Panc1 (cell line): ENCODE results near the gene CRELD2. TPM values are rescaled to one million over a fixed set of nuclear protein-coding genes. Genes with fewer than 3 reads are reported as not detected.
A peak's percentile ranks its signal among the peaks of the same experiment; 100 is the strongest.

Source experiments
- ATAC-seq: fragments of 200-7000 bp; cut with Tn5 transposase; 2 replicates; pipeline ENCODE4 v1.9.1; 2020; ENCODE audit warnings: mild to moderate bottlenecking, moderate library complexity
- BruUV-seq: library from RNA; stranded (reverse); fragments of 400-500 nt; replicated peaks from 2 replicates; lab custom pipeline; 2021; lab: Mats Ljungman, UMichigan
- CTCF ChIA-PET: fragments of 300-600 bp; sonication (Branson Sonifier 250); formaldehyde crosslinking; loops from one replicate; lab custom pipeline; 2022; ENCODE audit warnings: antibody characterized with exemption; lab: Charles Lee
- POLR2A ChIA-PET: fragments of 300-600 bp; sonication (Branson Sonifier 250); formaldehyde crosslinking; loops from one replicate; lab custom pipeline; 2022; ENCODE audit warnings: antibody characterized with exemption; lab: Charles Lee
- DNase-seq: peaks from one replicate; pipeline ENCODE4 v3.0.0-alpha.2; 2010; ENCODE audit warnings: low read depth, low spot score
- H3K27ac ChIP-seq: 2 replicates; pipeline ENCODE4 v1.5.1; 2011; ENCODE audit warnings: mild to moderate bottlenecking, low read length, inconsistent platforms
- H3K27me3 ChIP-seq: fragments of 200-500 bp; sonication (Bioruptor generic); 2 replicates; pipeline ENCODE4 v1.6.0; 2014; ENCODE audit warnings: low read length, inconsistent platforms; ENCODE audit not compliant: control insufficient read depth, insufficient read depth
- H3K36me3 ChIP-seq: fragments of 200-500 bp; sonication (Bioruptor generic); 2 replicates; pipeline ENCODE4 v1.5.1; 2014; ENCODE audit warnings: inconsistent platforms, mild to moderate bottlenecking, low read length, moderate library complexity; ENCODE audit not compliant: control insufficient read depth, insufficient read depth
- H3K4me1 ChIP-seq: 2 replicates; pipeline ENCODE4 v1.5.1; 2011; ENCODE audit warnings: inconsistent platforms, mild to moderate bottlenecking, low read length, moderate library complexity; ENCODE audit not compliant: control insufficient read depth, insufficient read depth
- H3K4me3 ChIP-seq, 2 experiments: 2 replicates each; pipeline ENCODE4 v1.5.1; 2011 to 2012; ENCODE audit warnings: low read depth in 2 of 2, low read length in 2 of 2, mild to moderate bottlenecking in 2 of 2, inconsistent platforms in 1 of 2, moderate library complexity in 1 of 2
- H3K9me3 ChIP-seq: fragments of 200-500 bp; sonication (Bioruptor generic); 2 replicates; pipeline ENCODE4 v1.5.1; 2014; ENCODE audit warnings: low read depth, mild to moderate bottlenecking, inconsistent platforms, low read length, moderate library complexity; ENCODE audit not compliant: control insufficient read depth, insufficient read depth
- CTCF ChIP-seq: fragments of 450-650 bp; IDR thresholded peaks from 2 replicates; pipeline ENCODE4 v1.5.1; 2017; ENCODE audit warnings: mild to moderate bottlenecking
- POLR2AphosphoS5 ChIP-seq: IDR thresholded peaks from 2 replicates; pipeline ENCODE4 v1.6.1; 2012; ENCODE audit warnings: mild to moderate bottlenecking, low read depth, low read length, moderate library complexity
- SIN3A ChIP-seq: IDR thresholded peaks from 2 replicates; pipeline ENCODE4 v1.6.1; 2012; ENCODE audit warnings: low read depth, mild to moderate bottlenecking, low read length, moderate library complexity, borderline replicate concordance; ENCODE audit not compliant: insufficient read depth
- TCF7L2 ChIP-seq: IDR thresholded peaks from 2 replicates; pipeline ENCODE4 v1.6.1; 2011; ENCODE audit warnings: mild to moderate bottlenecking, low read depth, low read length, inconsistent platforms
- in situ Hi-C: cut with HindIII; loops from 2 replicates; pipeline ENCODE4 v1.10.0; 2016; ENCODE audit warnings: low sequenced_read_pairs, low pct_unique_long_range_greater_than_20kb
- intact Hi-C: fragments of 100-400 bp; cut with micrococcal nuclease; formaldehyde crosslinking; loops from one replicate; pipeline ENCODE4 v1.10.0; 2022; ENCODE audit not compliant: unreplicated experiment
- total RNA-seq: library from RNA; stranded (reverse); gene quantifications from one replicate; pipeline ENCODE4 v1.2.1, GENCODE V29; 2021; ENCODE audit not compliant: unreplicated experiment
- TF ChIP-seq, protein P1 (sequence below), 2 experiments: IDR thresholded peaks; 2 replicates each; pipeline ENCODE4 v1.6.1; 2011 to 2012; ENCODE audit warnings: low read depth in 2 of 2, control low read depth in 1 of 2, low read length in 1 of 2, mild to moderate bottlenecking in 1 of 2, moderate library complexity in 1 of 2; ENCODE audit not compliant: insufficient read depth in 1 of 2

The CRELD2 gene
- total RNA-seq, 1 experiment from 2014 or later: 59.7 TPM

DNA sequence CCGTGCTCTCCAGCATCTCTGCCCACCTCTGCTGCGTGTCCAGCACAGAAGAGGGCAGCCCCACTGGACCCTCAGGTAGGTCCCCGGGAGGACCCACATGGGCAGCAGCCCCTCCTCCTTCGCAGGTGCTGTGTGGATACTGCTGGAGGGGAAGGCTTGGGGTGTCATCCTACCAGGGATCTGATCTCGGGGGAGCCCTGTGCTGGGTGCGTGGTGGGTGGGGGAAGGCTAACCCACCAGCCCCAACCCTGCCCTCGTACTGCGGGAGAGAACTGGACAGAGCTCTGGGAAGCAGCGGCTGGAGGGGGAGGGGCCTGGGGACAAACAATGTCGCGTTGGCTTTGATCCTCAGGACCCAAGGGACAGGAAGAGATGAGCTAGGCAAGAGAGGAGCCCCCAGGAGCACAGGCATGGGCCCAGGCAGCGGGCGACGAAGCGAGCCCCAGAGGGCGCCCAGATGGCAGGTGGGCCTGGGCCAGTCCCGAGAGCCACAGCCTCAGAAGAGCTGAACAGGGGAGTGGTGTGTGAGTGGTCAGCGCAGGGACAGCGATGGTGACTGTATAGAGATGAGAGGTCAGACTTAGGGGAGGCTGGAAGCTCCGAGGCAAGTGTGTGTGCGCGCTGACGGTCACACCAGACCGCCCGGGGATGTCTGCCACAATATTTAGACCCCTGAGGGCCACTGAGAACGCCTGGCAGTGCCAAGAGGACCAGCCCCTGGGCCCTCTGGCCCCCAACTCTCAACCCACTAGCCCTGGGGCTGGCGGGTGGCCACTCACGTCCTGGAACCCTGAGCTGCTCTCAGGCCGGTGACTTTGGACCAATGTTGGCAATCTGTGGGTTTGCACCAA, 40.7 kb downstream of the CRELD2 start:
- H3K27ac ChIP-seq: peak overlapping the region; percentile 94
- TF ChIP-seq, protein P1, sequence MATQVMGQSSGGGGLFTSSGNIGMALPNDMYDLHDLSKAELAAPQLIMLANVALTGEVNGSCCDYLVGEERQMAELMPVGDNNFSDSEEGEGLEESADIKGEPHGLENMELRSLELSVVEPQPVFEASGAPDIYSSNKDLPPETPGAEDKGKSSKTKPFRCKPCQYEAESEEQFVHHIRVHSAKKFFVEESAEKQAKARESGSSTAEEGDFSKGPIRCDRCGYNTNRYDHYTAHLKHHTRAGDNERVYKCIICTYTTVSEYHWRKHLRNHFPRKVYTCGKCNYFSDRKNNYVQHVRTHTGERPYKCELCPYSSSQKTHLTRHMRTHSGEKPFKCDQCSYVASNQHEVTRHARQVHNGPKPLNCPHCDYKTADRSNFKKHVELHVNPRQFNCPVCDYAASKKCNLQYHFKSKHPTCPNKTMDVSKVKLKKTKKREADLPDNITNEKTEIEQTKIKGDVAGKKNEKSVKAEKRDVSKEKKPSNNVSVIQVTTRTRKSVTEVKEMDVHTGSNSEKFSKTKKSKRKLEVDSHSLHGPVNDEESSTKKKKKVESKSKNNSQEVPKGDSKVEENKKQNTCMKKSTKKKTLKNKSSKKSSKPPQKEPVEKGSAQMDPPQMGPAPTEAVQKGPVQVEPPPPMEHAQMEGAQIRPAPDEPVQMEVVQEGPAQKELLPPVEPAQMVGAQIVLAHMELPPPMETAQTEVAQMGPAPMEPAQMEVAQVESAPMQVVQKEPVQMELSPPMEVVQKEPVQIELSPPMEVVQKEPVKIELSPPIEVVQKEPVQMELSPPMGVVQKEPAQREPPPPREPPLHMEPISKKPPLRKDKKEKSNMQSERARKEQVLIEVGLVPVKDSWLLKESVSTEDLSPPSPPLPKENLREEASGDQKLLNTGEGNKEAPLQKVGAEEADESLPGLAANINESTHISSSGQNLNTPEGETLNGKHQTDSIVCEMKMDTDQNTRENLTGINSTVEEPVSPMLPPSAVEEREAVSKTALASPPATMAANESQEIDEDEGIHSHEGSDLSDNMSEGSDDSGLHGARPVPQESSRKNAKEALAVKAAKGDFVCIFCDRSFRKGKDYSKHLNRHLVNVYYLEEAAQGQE (IDR thresholded peaks at IDR 0.05; ENCODE audit: insufficient read depth in 1 of 2, low read depth in 2 of 2, low read length in 1 of 2): no peak
- TF ChIP-seq TCF7L2: 0 out of 2 replicates have a peak, but pooled peaks have one; percentile 29
- no TSS peak for BruUV-seq
- peaks cover 35% of the 10 kb centered on the region for H3K4me1 ChIP-seq
- DNase-seq (no peak), ATAC-seq (no peak)
- ChIA-PET POLR2A (interaction anchor here (0.6 kb wide), 1 partner anchor 217 kb away, joined by 3 read pairs; no protein-coding TSS in a partner anchor), CTCF (no interaction called here)
- H3K36me3 ChIP-seq: no peaks in the 10 kb centered on the region; the same call in none of the 2 replicates
- intact Hi-C loops (no loop called here), in situ Hi-C loops (no loop called here)
- no peaks in the 10 kb centered on the region for H3K27me3 ChIP-seq
- H3K4me3 ChIP-seq: peak overlapping the region; percentile 51 to 70
- no peaks in the 10 kb centered on the region for H3K9me3 ChIP-seq

- ATAC-seq (peak; percentile 37), DNase-seq (no peak)
- ChIA-PET POLR2A (interaction anchor here (0.6 kb wide), 2 partner anchors 43 to 218 kb away, joined by 3 to 5 read pairs; no protein-coding TSS in a partner anchor), CTCF (no interaction called here)
- intact Hi-C loops: no loop called here
- Histone ChIP-seq H3K9me3 (no peaks in the 10 kb centered on the region), H3K36me3 (no peaks in the 10 kb centered on the region; the same call in none of the 2 replicates), H3K27ac (peak overlapping the region; percentile 94), H3K4me3 (peak overlapping the region; percentile 51 to 70), H3K27me3 (no peaks in the 10 kb centered on the region), H3K4me1 (peaks cover 36% of the 10 kb centered on the region)
- TF ChIP-seq, protein P1 (IDR thresholded peaks at IDR 0.05; ENCODE audit: insufficient read depth in 1 of 2, low read depth in 2 of 2, low read length in 1 of 2): no peak
- TF ChIP-seq SIN3A (no peak), POLR2AphosphoS5 (no peak), CTCF (no peak), TCF7L2 (no peak)
- in situ Hi-C loops: no loop called here
- TSS peak; percentile 98 for BruUV-seq
These were observed 41.3 kb downstream of the CRELD2 start for GRCh38 chr22:49959782-49960158.
